K562 (cell line): ENCODE data around the gene GALM. TPM values are rescaled to one million over a fixed set of nuclear protein-coding genes. Genes with fewer than 3 reads are reported as not detected.

Source experiments
- ATAC-seq: fragments of 200-7000 bp; cut with Tn5 transposase; 3 replicates; pipeline ENCODE4 v1.9.1; 2020; ENCODE audit warnings: moderate library complexity
- BruUV-seq: library from RNA; stranded (reverse); fragments of 400-500 nt; replicated peaks from 2 replicates; lab custom pipeline; 2021; lab: Mats Ljungman, UMichigan
- CTCF ChIA-PET: fragments of 300-600 bp; formaldehyde crosslinking; extraction: SDS; loops from one replicate; lab custom pipeline; 2021; ENCODE audit warnings: low intra/inter-chr PET ratio; lab: Yijun Ruan, JAX
- POLR2A ChIA-PET: fragments of 300-600, 350-650 bp; sonication (Branson Sonifier 250); formaldehyde crosslinking; extraction: SDS; loops from one replicate; lab custom pipeline; 2021; ENCODE audit warnings: antibody characterized with exemption, inconsistent platforms; lab: Yijun Ruan, JAX
- DNase-seq, 4 experiments: peaks; one replicate each; pipeline versions ENCODE4 v3.0.0 to v3.0.0-alpha.2; 2011 to 2018; ENCODE audit warnings: low spot score in 3 of 4, mixed read lengths in 3 of 4; ENCODE audit errors: extremely low read depth in 1 of 4
- FAIRE-seq: peaks from 2 replicates; lab custom pipeline; 2011; peaks lifted over from hg19 to GRCh38; lab: Jason Lieb, UNC
- H2AFZ ChIP-seq: 2 replicates; pipeline ENCODE4 v1.6.0; 2011; ENCODE audit warnings: low read depth, low read length, control low read depth, inconsistent platforms
- H3K27ac ChIP-seq: fragments of 200-600 bp; 3 replicates; pipeline ENCODE4 v1.8.0; 2011; ENCODE audit warnings: low read depth, mild to moderate bottlenecking, control low read depth, inconsistent platforms, low read length, moderate library complexity, mixed read lengths; ENCODE audit errors: extremely low read depth
- H3K27me3 ChIP-seq, 2 experiments: fragments of 300-600 bp in 1 of 2; 2 replicates in 1 of 2; 3 replicates in 1 of 2; pipeline versions ENCODE4 v1.6.0 to v1.8.0; 2011; ENCODE audit warnings: inconsistent platforms in 2 of 2, low read length in 2 of 2, mild to moderate bottlenecking in 1 of 2, mixed read lengths in 1 of 2, moderate library complexity in 1 of 2; ENCODE audit not compliant: control insufficient read depth in 2 of 2, insufficient read depth in 2 of 2
- H3K36me3 ChIP-seq: fragments of 300-600 bp; 3 replicates; pipeline ENCODE4 v1.8.0; 2011; ENCODE audit warnings: mild to moderate bottlenecking, low read length, inconsistent platforms; ENCODE audit not compliant: control insufficient read depth, insufficient read depth
- H3K4me1 ChIP-seq, 2 experiments: fragments of 200-600 bp in 1 of 2; replicated peaks in 1 of 2; 2 replicates in 1 of 2; 3 replicates in 1 of 2; pipeline versions ENCODE4 v1.5.1 to v1.8.0; 2011; ENCODE audit warnings: inconsistent platforms in 2 of 2, low read length in 2 of 2, mild to moderate bottlenecking in 1 of 2, mixed read lengths in 1 of 2, moderate library complexity in 1 of 2; ENCODE audit not compliant: control insufficient read depth in 2 of 2, insufficient read depth in 2 of 2
- H3K4me2 ChIP-seq: 2 replicates; pipeline ENCODE4 v1.6.1; 2011; ENCODE audit warnings: low read length, control low read depth, inconsistent platforms, mixed read lengths; ENCODE audit not compliant: insufficient read depth
- H3K4me3 ChIP-seq: fragments of 200-600 bp; sonication (generic), shearing (Covaris generic); 2 replicates; pipeline ENCODE4 v1.5.1; 2016; ENCODE audit warnings: control low read depth, inconsistent platforms
- H3K79me2 ChIP-seq: fragments of 200-600 bp; 3 replicates; pipeline ENCODE4 v1.8.0; 2011; ENCODE audit warnings: low read length, inconsistent platforms; ENCODE audit not compliant: control insufficient read depth, insufficient read depth
- H3K9ac ChIP-seq, 2 experiments: 2 replicates each; pipeline versions ENCODE4 v1.6.0 to v1.6.1; 2011; ENCODE audit warnings: low read depth in 2 of 2, low read length in 2 of 2, control low read depth in 1 of 2, inconsistent platforms in 1 of 2, mild to moderate bottlenecking in 1 of 2, mixed read lengths in 1 of 2; ENCODE audit not compliant: insufficient read depth in 1 of 2
- H3K9me1 ChIP-seq: one replicate; pipeline ENCODE4 v1.6.0; 2011; ENCODE audit warnings: inconsistent platforms, mild to moderate bottlenecking, low read length, moderate library complexity; ENCODE audit not compliant: control insufficient read depth, insufficient read depth
- H3K9me3 ChIP-seq: replicated peaks from 2 replicates; pipeline ENCODE4 v1.5.1; 2011; ENCODE audit warnings: low read depth, low read length, inconsistent platforms; ENCODE audit not compliant: control insufficient read depth, insufficient read depth
- H4K20me1 ChIP-seq: replicated peaks from 2 replicates; pipeline ENCODE4 v1.6.1; 2011; ENCODE audit warnings: low read length, inconsistent platforms, mixed read lengths; ENCODE audit not compliant: control insufficient read depth, insufficient read depth
- CEBPB ChIP-seq: fragments of 450-650 bp; IDR thresholded peaks from 2 replicates; pipeline ENCODE4 v1.6.1; 2016; ENCODE audit warnings: missing genetic modification characterization, missing compliant biosample characterization
- CEBPG ChIP-seq, 3 experiments: fragments of 200-800 bp in 1 of 3; sonication (Bioruptor generic) in 1 of 3; sonication (generic) in 1 of 3; formaldehyde crosslinking in 1 of 3; IDR thresholded peaks in 2 of 3; conservative IDR thresholded peaks in 1 of 3; 2 replicates each; pipeline versions ENCODE4 v1.6.1 to v1.8.0; 2016 to 2022; ENCODE audit warnings: missing compliant biosample characterization in 2 of 3, missing genetic modification characterization in 2 of 3, mild to moderate bottlenecking in 1 of 3, missing genetic modification reagents in 1 of 3
- NFYB ChIP-seq: IDR thresholded peaks from 2 replicates; pipeline ENCODE4 v1.6.1; 2011; ENCODE audit warnings: mild to moderate bottlenecking, moderate library complexity; ENCODE audit not compliant: insufficient read length; ENCODE audit errors: extremely low read depth
- WGBS: fragments of 100-300 bp; shearing (Covaris generic); methylation state at CpG from one replicate; pipeline ENCODE4 v1.1.6; 2016; ENCODE audit warnings: low coverage, mixed read lengths; ENCODE audit not compliant: insufficient coverage; ENCODE audit errors: missing lambda C conversion rate; 5-methylcytosine and 5-hydroxymethylcytosine counted together
- in situ Hi-C: fragments of 300-500 bp; cut with MboI; formaldehyde crosslinking; loops from 4 replicates; pipeline ENCODE4 v1.15.0; 2018; ENCODE audit warnings: inconsistent platforms, mixed read lengths
- intact Hi-C: fragments of 100-400 bp; cut with micrococcal nuclease; formaldehyde crosslinking; loops from 2 replicates; pipeline ENCODE4 v1.14.2; 2022
- polyA plus RNA-seq, 8 experiments: library from polyadenylated mRNA; depleted of rRNA in 4 of 8; stranded (reverse) in 5 of 8; unstranded in 3 of 8; fragments of >200 nt; fragmentation: Nextera tagmentation in 2 of 8; fragmentation: Illumina TruSeq in 1 of 8; extraction: Ambion mirVana in 2 of 8; extraction: Trizol in 1 of 8; gene quantifications; 2 replicates each; pipeline versions ENCODE4 v1.2.1 to v1.2.3, GENCODE V29; 2011 to 2014; ENCODE audit warnings: inconsistent platforms in 1 of 8, missing spikeins in 1 of 8
- total RNA-seq, 7 experiments: library from RNA; depleted of rRNA in 6 of 7; stranded (reverse); fragments of >200 nt in 6 of 7; fragmentation: Illumina TruSeq in 2 of 7; extraction: Trizol in 2 of 7; gene quantifications; 2 replicates each; pipeline versions ENCODE4 v1.2.1 to v1.2.3, GENCODE V29; 2011 to 2021; ENCODE audit warnings: low replicate concordance in 1 of 7
- TF ChIP-seq, protein P1 (sequence below): sonication (generic); formaldehyde crosslinking; IDR thresholded peaks from 2 replicates; pipeline ENCODE4 v1.8.0; 2022; ENCODE audit warnings: missing genetic modification reagents, mild to moderate bottlenecking, borderline replicate concordance

Gene GALM
- total and polyA plus RNA-seq, 9 of the 15 experiments (the other 6 are each of a cell fraction or from before 2014, with no cell fraction given), result 22.1 to 51.7 (median 27.9) TPM

DNA sequence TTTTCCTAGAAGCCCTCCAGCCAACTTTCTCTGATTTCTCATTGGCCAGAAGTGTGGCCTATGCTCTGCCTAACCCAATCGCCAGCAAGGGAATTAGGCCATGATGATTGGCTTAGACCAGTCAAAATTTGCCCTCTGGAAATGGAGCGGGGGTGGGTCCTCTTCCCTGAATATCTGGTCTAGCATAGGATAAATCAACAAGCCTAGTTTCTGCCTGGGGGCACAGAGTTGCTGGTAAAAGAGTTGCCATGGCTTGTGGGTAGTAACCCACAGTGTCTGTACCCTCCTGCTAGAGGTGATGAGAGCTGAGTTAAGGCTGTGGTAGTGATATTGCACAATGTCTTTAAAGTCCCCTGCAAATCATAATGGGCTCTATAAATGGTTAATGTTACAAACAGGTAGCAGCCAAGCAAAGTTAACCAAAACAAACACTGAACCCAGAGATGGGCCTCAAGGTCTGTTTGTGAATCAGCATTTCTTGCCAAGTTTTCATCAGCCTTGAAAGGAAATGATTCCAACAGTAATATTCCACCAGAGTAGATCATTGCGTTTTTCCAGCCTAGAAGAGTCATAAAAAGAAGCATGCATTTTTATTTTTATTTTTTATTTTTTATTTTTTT is 19.3 kb downstream of the GALM start:
- ChIA-PET CTCF (no interaction called here), POLR2A (no interaction called here)
- in situ Hi-C loops, result no loop called here
- Histone ChIP-seq H3K9ac (no peak overlapping the region), H3K4me2 (no peak overlapping the region), H3K4me3 (no peak overlapping the region), H3K27ac (no peak overlapping the region), H3K9me1 (no peaks in the 10 kb centered on the region), H3K4me1 (peaks cover under 1 to 9% of the 10 kb centered on the region in 2 experiments; a peak in 2 of 5 replicates), H3K27me3 (no peaks in the 10 kb centered on the region), H2AFZ (no peak overlapping the region), H3K79me2 (no peaks in the 10 kb centered on the region), H4K20me1 (no peaks in the 10 kb centered on the region), H3K36me3 (peaks cover 14% of the 10 kb centered on the region), H3K9me3 (no peaks in the 10 kb centered on the region)
- intact Hi-C loops, result no loop called here
- BruUV-seq, result TSS peak; percentile 29
- FAIRE-seq (peak; percentile 56), ATAC-seq (peak; percentile 69), DNase-seq (peak in 3 of 4 experiments; percentile 44 to 61 (median 45))
- whole genome bisulfite sequencing, result 76% methylated on average over 3 of the region's 3 CpGs
- TF ChIP-seq CEBPG (CRISPR knock-in tag; IDR thresholded peaks at IDR 0.05) (no peak), CEBPG (tag; conservative IDR thresholded peaks at IDR 0.05 in 1 of 2, IDR thresholded peaks at IDR 0.05 in 1 of 2) (peak; percentile 52 to 63; a peak in 3 of 4 replicates), NFYB (peak; percentile 45), CEBPB (tag) (peak; percentile 84)
- TF ChIP-seq, protein P1, sequence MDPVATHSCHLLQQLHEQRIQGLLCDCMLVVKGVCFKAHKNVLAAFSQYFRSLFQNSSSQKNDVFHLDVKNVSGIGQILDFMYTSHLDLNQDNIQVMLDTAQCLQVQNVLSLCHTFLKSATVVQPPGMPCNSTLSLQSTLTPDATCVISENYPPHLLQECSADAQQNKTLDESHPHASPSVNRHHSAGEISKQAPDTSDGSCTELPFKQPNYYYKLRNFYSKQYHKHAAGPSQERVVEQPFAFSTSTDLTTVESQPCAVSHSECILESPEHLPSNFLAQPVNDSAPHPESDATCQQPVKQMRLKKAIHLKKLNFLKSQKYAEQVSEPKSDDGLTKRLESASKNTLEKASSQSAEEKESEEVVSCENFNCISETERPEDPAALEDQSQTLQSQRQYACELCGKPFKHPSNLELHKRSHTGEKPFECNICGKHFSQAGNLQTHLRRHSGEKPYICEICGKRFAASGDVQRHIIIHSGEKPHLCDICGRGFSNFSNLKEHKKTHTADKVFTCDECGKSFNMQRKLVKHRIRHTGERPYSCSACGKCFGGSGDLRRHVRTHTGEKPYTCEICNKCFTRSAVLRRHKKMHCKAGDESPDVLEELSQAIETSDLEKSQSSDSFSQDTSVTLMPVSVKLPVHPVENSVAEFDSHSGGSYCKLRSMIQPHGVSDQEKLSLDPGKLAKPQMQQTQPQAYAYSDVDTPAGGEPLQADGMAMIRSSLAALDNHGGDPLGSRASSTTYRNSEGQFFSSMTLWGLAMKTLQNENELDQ (CRISPR knock-in tag), result no peak
